ENCODE data around the gene KIF14. TPM values are rescaled to one million over a fixed set of nuclear protein-coding genes. Genes with fewer than 3 reads are reported as not detected.

Gene KIF14
- total RNA-seq, 2 donors from 2014 or later: 0.23 to 1.7 TPM

DNA sequence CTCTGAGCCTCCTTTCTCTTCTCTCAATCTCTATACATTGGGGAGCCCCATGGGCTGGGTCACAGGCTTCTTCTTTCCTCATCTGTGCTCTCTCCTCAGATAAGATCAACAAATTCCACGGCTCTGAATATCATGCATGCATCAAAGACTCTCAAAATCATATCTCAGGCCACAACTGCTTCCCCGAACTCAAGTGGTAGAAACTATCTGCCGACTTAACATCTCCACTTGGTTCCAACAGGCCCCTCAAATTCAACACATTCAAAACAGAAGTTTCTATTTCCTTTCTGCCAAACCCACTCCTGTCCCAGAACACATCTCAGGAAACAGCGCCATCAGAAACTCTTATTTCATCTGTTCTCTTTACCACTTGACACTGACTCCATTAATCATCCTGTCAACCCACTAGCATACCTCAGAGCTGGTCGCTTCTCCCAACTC is 32.5 kb upstream of the KIF14 start:
- no peaks in the 10 kb centered on the region for H3K27me3 ChIP-seq (replicated peaks; ENCODE audit: insufficient read depth)

DNA sequence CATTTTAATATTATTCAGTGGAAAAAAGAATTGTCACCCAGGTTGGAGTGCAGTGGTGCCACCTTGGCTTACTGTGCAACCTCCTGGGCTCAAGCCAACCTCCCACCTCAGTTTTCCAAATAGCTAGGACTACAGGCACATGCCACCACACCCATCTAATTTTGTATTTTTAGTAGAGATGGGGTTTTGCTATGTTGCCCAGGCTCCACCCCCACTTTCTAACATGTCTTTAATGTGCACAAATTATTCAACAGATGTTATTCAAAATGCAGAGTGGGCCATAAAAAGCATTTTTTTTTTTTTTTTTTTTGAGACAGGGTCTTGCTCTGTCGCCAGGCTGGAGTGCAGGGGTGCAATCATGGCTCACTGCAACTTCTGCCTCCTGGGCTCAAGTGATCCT is 31.8 kb upstream of the KIF14 start:
- H3K36me3 ChIP-seq: peaks cover 0 to 7% of the 10 kb centered on the region in 2 donors
- no peak for DNase-seq (ENCODE audit: low spot score)
- no peaks in the 10 kb centered on the region for H3K27me3 ChIP-seq (replicated peaks; ENCODE audit: insufficient read depth)
- TF ChIP-seq, protein P1, sequence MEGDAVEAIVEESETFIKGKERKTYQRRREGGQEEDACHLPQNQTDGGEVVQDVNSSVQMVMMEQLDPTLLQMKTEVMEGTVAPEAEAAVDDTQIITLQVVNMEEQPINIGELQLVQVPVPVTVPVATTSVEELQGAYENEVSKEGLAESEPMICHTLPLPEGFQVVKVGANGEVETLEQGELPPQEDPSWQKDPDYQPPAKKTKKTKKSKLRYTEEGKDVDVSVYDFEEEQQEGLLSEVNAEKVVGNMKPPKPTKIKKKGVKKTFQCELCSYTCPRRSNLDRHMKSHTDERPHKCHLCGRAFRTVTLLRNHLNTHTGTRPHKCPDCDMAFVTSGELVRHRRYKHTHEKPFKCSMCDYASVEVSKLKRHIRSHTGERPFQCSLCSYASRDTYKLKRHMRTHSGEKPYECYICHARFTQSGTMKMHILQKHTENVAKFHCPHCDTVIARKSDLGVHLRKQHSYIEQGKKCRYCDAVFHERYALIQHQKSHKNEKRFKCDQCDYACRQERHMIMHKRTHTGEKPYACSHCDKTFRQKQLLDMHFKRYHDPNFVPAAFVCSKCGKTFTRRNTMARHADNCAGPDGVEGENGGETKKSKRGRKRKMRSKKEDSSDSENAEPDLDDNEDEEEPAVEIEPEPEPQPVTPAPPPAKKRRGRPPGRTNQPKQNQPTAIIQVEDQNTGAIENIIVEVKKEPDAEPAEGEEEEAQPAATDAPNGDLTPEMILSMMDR (IDR thresholded peaks at IDR 0.05): no peak
- TF ChIP-seq POLR2AphosphoS5 (IDR thresholded peaks at IDR 0.05) (no peak), POLR2A (IDR thresholded peaks at IDR 0.05) (no peak)
- H3K4me1 ChIP-seq (replicated peaks): no peaks in the 10 kb centered on the region
- H3K4me3 ChIP-seq: no peak overlapping the region
- H3K9me3 ChIP-seq: no peaks in the 10 kb centered on the region
- no peak overlapping the region for H3K27ac ChIP-seq
- intact Hi-C loops (cut with DNase I): no loop called here
- 95% methylated on average over 1 of the region's 1 CpG for WGBS

More for the DNA sequence above, 32.5 kb upstream of the KIF14 start:
- no peaks in the 10 kb centered on the region for H3K9me3 ChIP-seq
- H3K4me3 ChIP-seq: no peak overlapping the region
- WGBS: 73% methylated on average over 5 of the region's 5 CpGs
- TF ChIP-seq, protein P1 (IDR thresholded peaks at IDR 0.05): no peak
- TF ChIP-seq POLR2A (IDR thresholded peaks at IDR 0.05) (no peak), POLR2AphosphoS5 (IDR thresholded peaks at IDR 0.05) (no peak)
- no peak for DNase-seq (ENCODE audit: low spot score)
- H3K27ac ChIP-seq: no peak overlapping the region
- H3K4me1 ChIP-seq (replicated peaks): no peaks in the 10 kb centered on the region
- intact Hi-C loops (cut with DNase I): no loop called here
- H3K36me3 ChIP-seq: peaks cover 0 to 7% of the 10 kb centered on the region in 2 donors

DNA sequence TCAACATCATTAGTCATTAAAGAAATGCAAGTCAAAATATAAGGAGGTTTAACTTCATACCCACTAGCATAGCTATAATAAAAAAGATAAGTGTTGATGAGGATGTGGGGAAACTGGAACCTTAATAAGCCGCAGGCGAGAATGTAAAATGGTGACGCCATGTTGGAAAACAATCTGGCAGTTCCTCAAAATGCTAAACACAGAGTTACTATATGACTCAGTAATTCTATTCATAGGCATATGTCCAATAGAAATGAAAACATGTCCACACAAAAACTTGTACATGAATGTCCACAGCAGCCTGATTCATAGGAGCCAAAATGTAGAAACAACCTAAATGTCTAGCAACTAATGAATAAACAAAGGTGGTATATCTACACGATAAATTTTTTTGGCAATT is 26.0 kb upstream of the KIF14 start:
- no peaks in the 10 kb centered on the region for H3K27me3 ChIP-seq (replicated peaks; ENCODE audit: insufficient read depth)
- intact Hi-C loops (cut with DNase I): no loop called here
- H3K36me3 ChIP-seq: peaks cover 0 to 7% of the 10 kb centered on the region in 2 donors
- no peak for DNase-seq (ENCODE audit: low spot score)
- no peaks in the 10 kb centered on the region for H3K9me3 ChIP-seq
- no peak overlapping the region for H3K27ac ChIP-seq
- whole genome bisulfite sequencing: 95% methylated on average over 4 of the region's 4 CpGs
- no peaks in the 10 kb centered on the region for H3K4me1 ChIP-seq (replicated peaks)
- TF ChIP-seq POLR2A (IDR thresholded peaks at IDR 0.05): no peak
- TF ChIP-seq, protein P1 (IDR thresholded peaks at IDR 0.05): no peak
- no peak for TF ChIP-seq POLR2AphosphoS5 (IDR thresholded peaks at IDR 0.05)
- no peak overlapping the region for H3K4me3 ChIP-seq

DNA sequence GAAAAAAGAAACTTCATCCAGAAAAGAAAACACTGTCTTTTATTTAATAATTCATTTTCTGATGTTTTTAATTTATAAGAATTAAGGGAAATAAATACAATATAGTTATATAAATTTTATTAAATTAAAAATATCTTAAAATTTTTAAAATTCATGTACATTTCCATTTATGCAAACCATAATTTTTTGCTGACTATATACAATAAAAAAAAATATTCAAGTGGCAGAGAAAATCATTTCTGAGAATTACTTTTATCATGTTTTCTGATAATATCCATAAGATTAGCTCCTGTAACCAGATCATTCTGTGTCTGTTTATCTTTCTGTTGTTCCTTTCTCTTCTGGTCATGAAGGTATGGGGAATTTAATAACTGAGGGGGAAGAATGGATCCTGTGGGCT is 23.5 kb upstream of the KIF14 start:
- Histone ChIP-seq H3K36me3 (peaks cover 0 to 7% of the 10 kb centered on the region in 2 donors), H3K4me3 (no peak overlapping the region), H3K27me3 (replicated peaks; ENCODE audit: insufficient read depth) (no peaks in the 10 kb centered on the region), H3K9me3 (no peaks in the 10 kb centered on the region), H3K27ac (no peak overlapping the region), H3K4me1 (replicated peaks) (no peaks in the 10 kb centered on the region)
- intact Hi-C loops (cut with DNase I): no loop called here
- no peak for TF ChIP-seq POLR2AphosphoS5 (IDR thresholded peaks at IDR 0.05)
- no peak for TF ChIP-seq POLR2A (IDR thresholded peaks at IDR 0.05)
- TF ChIP-seq, protein P1 (IDR thresholded peaks at IDR 0.05): no peak
- no peak for DNase-seq (ENCODE audit: low spot score)

DNA sequence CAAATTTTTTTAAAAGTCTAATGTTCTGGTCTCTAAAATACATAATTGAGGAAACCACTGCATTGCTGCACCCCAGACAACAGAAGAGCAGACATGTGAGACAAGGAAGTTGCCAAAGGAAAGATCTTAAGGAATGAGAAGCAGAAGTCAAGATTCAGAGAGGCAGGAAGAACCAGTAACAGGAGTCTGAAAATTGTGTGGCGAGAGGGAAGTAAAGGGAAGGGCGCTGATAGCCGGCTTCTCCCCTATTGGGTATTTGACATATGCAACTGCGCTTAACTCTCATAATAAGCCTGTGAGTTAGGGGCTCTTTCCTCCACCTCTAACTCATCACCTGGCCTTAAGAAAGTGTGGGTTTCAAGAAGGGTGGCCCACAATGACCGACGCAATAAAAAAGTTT is 21.9 kb upstream of the KIF14 start:
- Histone ChIP-seq H3K9me3 (no peaks in the 10 kb centered on the region), H3K27me3 (replicated peaks; ENCODE audit: insufficient read depth) (no peaks in the 10 kb centered on the region), H3K4me1 (replicated peaks) (no peaks in the 10 kb centered on the region), H3K36me3 (no peaks in the 10 kb centered on the region), H3K27ac (no peak overlapping the region), H3K4me3 (no peak overlapping the region)
- WGBS: 95% methylated on average over 6 of the region's 6 CpGs
- intact Hi-C loops (cut with DNase I): no loop called here
- TF ChIP-seq POLR2AphosphoS5 (IDR thresholded peaks at IDR 0.05): no peak
- no peak for TF ChIP-seq POLR2A (IDR thresholded peaks at IDR 0.05)
- TF ChIP-seq, protein P1 (IDR thresholded peaks at IDR 0.05): no peak
- no peak for DNase-seq (ENCODE audit: low spot score)
